OCI-LY1 (cell line): ENCODE results near the gene IMPDH2.

ENCODE experiments used
- EZH2 ChIP-seq: fragments of 200-600 bp; sonication (generic), shearing (Covaris generic); IDR thresholded peaks from 2 replicates; pipeline ENCODE4 v1.8.0; 2017; ENCODE audit warnings: borderline replicate concordance, mixed run types, mild to moderate bottlenecking, antibody characterized with exemption, low read length, moderate library complexity, mixed read lengths
- TF ChIP-seq, protein P1 (sequence below): fragments of 200-600 bp; sonication (generic), shearing (Covaris generic); IDR thresholded peaks from 2 replicates; pipeline ENCODE4 v1.5.1; 2017; ENCODE audit warnings: mild to moderate bottlenecking, antibody characterized with exemption, low read length, moderate library complexity, mixed read lengths

DNA sequence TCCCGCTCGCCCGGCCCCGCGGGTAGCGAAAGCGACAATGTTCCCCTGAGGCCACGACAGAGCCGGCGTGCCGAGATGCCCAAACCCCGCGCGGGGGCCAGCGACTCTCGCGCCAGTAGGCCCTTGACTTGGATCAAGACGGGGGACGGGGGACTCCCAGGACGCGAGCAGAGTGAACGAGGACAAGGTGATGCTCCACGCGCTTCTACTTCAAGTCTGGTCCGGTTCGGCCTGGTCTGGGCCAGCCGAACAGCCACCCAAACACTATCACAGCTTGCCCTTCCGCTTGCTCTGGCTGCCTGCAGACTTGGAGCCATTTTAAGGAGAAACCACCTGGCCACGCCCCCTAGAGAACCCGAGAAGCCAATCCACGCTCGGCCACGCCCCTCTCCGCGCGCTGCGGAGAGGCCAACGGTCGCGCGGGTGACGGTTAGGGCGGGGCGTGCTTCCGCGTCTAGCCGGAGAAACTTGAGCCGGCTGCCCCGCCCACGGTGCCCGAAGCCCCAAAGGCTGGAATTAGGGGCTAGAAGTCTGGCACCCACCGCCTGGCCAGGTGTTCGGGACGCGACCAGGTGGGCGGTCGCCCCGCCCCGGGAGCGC is 7.9 kb downstream of the IMPDH2 start:
- TF ChIP-seq, protein P1, sequence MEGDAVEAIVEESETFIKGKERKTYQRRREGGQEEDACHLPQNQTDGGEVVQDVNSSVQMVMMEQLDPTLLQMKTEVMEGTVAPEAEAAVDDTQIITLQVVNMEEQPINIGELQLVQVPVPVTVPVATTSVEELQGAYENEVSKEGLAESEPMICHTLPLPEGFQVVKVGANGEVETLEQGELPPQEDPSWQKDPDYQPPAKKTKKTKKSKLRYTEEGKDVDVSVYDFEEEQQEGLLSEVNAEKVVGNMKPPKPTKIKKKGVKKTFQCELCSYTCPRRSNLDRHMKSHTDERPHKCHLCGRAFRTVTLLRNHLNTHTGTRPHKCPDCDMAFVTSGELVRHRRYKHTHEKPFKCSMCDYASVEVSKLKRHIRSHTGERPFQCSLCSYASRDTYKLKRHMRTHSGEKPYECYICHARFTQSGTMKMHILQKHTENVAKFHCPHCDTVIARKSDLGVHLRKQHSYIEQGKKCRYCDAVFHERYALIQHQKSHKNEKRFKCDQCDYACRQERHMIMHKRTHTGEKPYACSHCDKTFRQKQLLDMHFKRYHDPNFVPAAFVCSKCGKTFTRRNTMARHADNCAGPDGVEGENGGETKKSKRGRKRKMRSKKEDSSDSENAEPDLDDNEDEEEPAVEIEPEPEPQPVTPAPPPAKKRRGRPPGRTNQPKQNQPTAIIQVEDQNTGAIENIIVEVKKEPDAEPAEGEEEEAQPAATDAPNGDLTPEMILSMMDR, result no peak
- no peak for TF ChIP-seq EZH2
